Upper lobe of left lung (tissue), 6 donors: ENCODE results near the gene PRKG1. TPM values are rescaled to one million over a fixed set of nuclear protein-coding genes. Genes with fewer than 3 reads are reported as not detected.
A peak's percentile ranks its signal among the peaks of the same experiment; 100 is the strongest.

Experiments
- ATAC-seq, 2 donors: fragments of 200-7000 bp; cut with Tn5 transposase; one replicate each; pipeline ENCODE4 v1.9.1; 2022; ENCODE audit warnings: mild to moderate bottlenecking in 2 of 2, moderate library complexity in 2 of 2; ENCODE audit not compliant: low FRiP score in 2 of 2
- DNase-seq, 2 donors: peaks; one replicate each; pipeline ENCODE4 v3.0.0-alpha.2; 2019 to 2020
- H3K27ac ChIP-seq, 4 donors: fragments of 200-600 bp; sonication (generic); one replicate each; pipeline ENCODE4 v1.5.1; 2016 to 2019
- H3K27me3 ChIP-seq, 4 donors: fragments of 200-600 bp; sonication (generic); one replicate each; pipeline ENCODE4 v1.5.1; 2017 to 2019
- H3K36me3 ChIP-seq, 4 donors: fragments of 200-600 bp; sonication (generic); one replicate each; pipeline ENCODE4 v1.5.1; 2016 to 2019
- H3K4me1 ChIP-seq, 4 donors: fragments of 200-600 bp; sonication (generic); one replicate each; pipeline ENCODE4 v1.5.1; 2018 to 2019
- H3K4me3 ChIP-seq, 4 donors: fragments of 200-600 bp; sonication (generic); one replicate each; pipeline ENCODE4 v1.5.1; 2017 to 2019; ENCODE audit warnings: mild to moderate bottlenecking in 2 of 4, moderate library complexity in 1 of 4
- H3K9me3 ChIP-seq, 4 donors: fragments of 200-600 bp; sonication (generic); one replicate each; pipeline ENCODE4 v1.5.1; 2018 to 2019
- CTCF ChIP-seq, 6 experiments: fragments of 450-650 bp in 4 of 6; fragments of 200-600 bp in 2 of 6; sonication (generic) in 2 of 6; IDR thresholded peaks; one replicate each; pipeline ENCODE4 v1.5.1; 2016 to 2019; ENCODE audit warnings: antibody characterized with exemption in 6 of 6
- EP300 ChIP-seq, 4 donors: sonication (generic); formaldehyde crosslinking; IDR thresholded peaks; one replicate each; pipeline ENCODE4 v1.5.1; 2017; ENCODE audit warnings: antibody characterized with exemption in 4 of 4, control low read depth in 2 of 4
- POLR2A ChIP-seq, 4 donors: fragments of 450-650 bp; IDR thresholded peaks; one replicate each; pipeline ENCODE4 v1.5.1; 2016 to 2017; ENCODE audit warnings: antibody characterized with exemption in 4 of 4, mild to moderate bottlenecking in 2 of 4
- POLR2AphosphoS5 ChIP-seq, 2 donors: sonication (generic); formaldehyde crosslinking; IDR thresholded peaks; one replicate each; pipeline ENCODE4 v1.5.1; 2017; ENCODE audit warnings: antibody characterized with exemption in 2 of 2
- WGBS, 2 donors: methylation state at CpG; one replicate each; pipeline ENCODE4 v1.1.5; 2017 to 2018; 5-methylcytosine and 5-hydroxymethylcytosine counted together
- total RNA-seq, 6 donors: library from RNA; depleted of rRNA in 4 of 6; stranded (reverse); fragments of >200 nt in 4 of 6; gene quantifications; one replicate each; pipeline versions ENCODE4 v1.1.0 to v1.2.1, GENCODE V29; 2016 to 2021
- donor health status: DM: no; HTN: no; CAD: no; lungs with moderate emphysema.
- donor health status: DM: no; HTN: yes; CAD: no; lungs with severe emphysema.

The PRKG1 gene
- total RNA-seq, 6 donors from 2014 or later = 12.9 to 43.0 (median 25.0) TPM

- whole genome bisulfite sequencing, 2 donors = 65 to 76% methylated on average over 3 of the region's 3 CpGs
Observed at GRCh38 chr10:51215951-51216834, 141.9 kb downstream of the PRKG1 start.

GRCh38 chr10:51217505-51217904 lies 143.2 kb downstream of the PRKG1 start:
- 48 to 53% methylated on average over 1 of the region's 1 CpG for WGBS, 2 donors
- H3K27ac ChIP-seq = peak overlapping the region in 1 of 4 donors; percentile 13
- DNase-seq (no peak), ATAC-seq (no peak)
- TF ChIP-seq POLR2AphosphoS5 (IDR thresholded peaks at IDR 0.05) (no peak), CTCF (IDR thresholded peaks at IDR 0.05) (no peak), EP300 (IDR thresholded peaks at IDR 0.05) (no peak), POLR2A (IDR thresholded peaks at IDR 0.05) (no peak)
- H3K4me3 ChIP-seq = no peak overlapping the region
- no peaks in the 10 kb centered on the region for H3K9me3 ChIP-seq
- H3K27me3 ChIP-seq = no peaks in the 10 kb centered on the region
- no peaks in the 10 kb centered on the region for H3K36me3 ChIP-seq
- peaks cover 0 to 4% (median 2%) of the 10 kb centered on the region in 4 donors for H3K4me1 ChIP-seq

More at GRCh38 chr10:51215951-51216834, 141.9 kb downstream of the PRKG1 start:
- ATAC-seq (no peak), DNase-seq (no peak)
- Histone ChIP-seq H3K4me3 (no peak overlapping the region), H3K9me3 (no peaks in the 10 kb centered on the region), H3K36me3 (no peaks in the 10 kb centered on the region), H3K4me1 (peaks cover 0 to 4% (median 2%) of the 10 kb centered on the region in 4 donors), H3K27me3 (no peaks in the 10 kb centered on the region), H3K27ac (no peak overlapping the region)
- TF ChIP-seq POLR2A (IDR thresholded peaks at IDR 0.05) (no peak), EP300 (IDR thresholded peaks at IDR 0.05) (no peak), CTCF (IDR thresholded peaks at IDR 0.05) (no peak), POLR2AphosphoS5 (IDR thresholded peaks at IDR 0.05) (no peak)

- no peaks in the 10 kb centered on the region for H3K9me3 ChIP-seq
- no peaks in the 10 kb centered on the region for H3K27me3 ChIP-seq
- TF ChIP-seq POLR2A (IDR thresholded peaks at IDR 0.05) (no peak), EP300 (IDR thresholded peaks at IDR 0.05) (no peak), POLR2AphosphoS5 (IDR thresholded peaks at IDR 0.05) (no peak), CTCF (IDR thresholded peaks at IDR 0.05) (no peak)
- H3K27ac ChIP-seq = peak overlapping the region in 2 of 4 donors; percentile 13 to 16
- DNase-seq (no peak), ATAC-seq (peak in 1 of 2 donors; percentile 40)
- 57 to 59% methylated on average over 5 of the region's 5 CpGs for WGBS, 2 donors
- H3K4me3 ChIP-seq = no peak overlapping the region
- peaks cover 0 to 8% (median 3%) of the 10 kb centered on the region in 4 donors for H3K4me1 ChIP-seq
- no peaks in the 10 kb centered on the region for H3K36me3 ChIP-seq
Observed at GRCh38 chr10:51224671-51225161, 150.4 kb downstream of the PRKG1 start.

GRCh38 chr10:51227897-51228713 lies 153.8 kb downstream of the PRKG1 start:
- no peak overlapping the region for H3K27ac ChIP-seq
- DNase-seq (no peak), ATAC-seq (no peak)
- peaks cover 0 to 12% (median 3%) of the 10 kb centered on the region in 4 donors for H3K4me1 ChIP-seq
- no peak overlapping the region for H3K4me3 ChIP-seq
- no peak for TF ChIP-seq POLR2A (IDR thresholded peaks at IDR 0.05)
- TF ChIP-seq POLR2AphosphoS5 (IDR thresholded peaks at IDR 0.05) = no peak
- TF ChIP-seq CTCF (IDR thresholded peaks at IDR 0.05) = no peak
- TF ChIP-seq EP300 (IDR thresholded peaks at IDR 0.05) = no peak
- no peaks in the 10 kb centered on the region for H3K9me3 ChIP-seq
- no peaks in the 10 kb centered on the region for H3K27me3 ChIP-seq
- WGBS, 2 donors = 31% methylated on average over 4 of the region's 4 CpGs
- H3K36me3 ChIP-seq = no peaks in the 10 kb centered on the region
